ENCODE results near the gene ANKRD29.

- TF ChIP-seq CTCF (conservative IDR thresholded peaks at IDR 0.05; ENCODE audit: low read depth, low read length): no peak
- no peak for TF ChIP-seq USF2 (IDR thresholded peaks at IDR 0.05; ENCODE audit: low read depth, low read length)
- no peak for TF ChIP-seq RFX5 (IDR thresholded peaks at IDR 0.05; ENCODE audit: low read depth, low read length)
- no peak for TF ChIP-seq RAD21 (IDR thresholded peaks at IDR 0.05; ENCODE audit: low read length)
- TF ChIP-seq ELK1 (IDR thresholded peaks at IDR 0.05; ENCODE audit: borderline replicate concordance, low read depth, low read length): no peak
- no peak for TF ChIP-seq CEBPB (IDR thresholded peaks at IDR 0.05; ENCODE audit: low read depth, low read length)
- no peak for TF ChIP-seq MAZ (IDR thresholded peaks at IDR 0.05; ENCODE audit: borderline replicate concordance, low read depth, low read length)
Observed at GRCh38 chr18:23631312-23631711, 31.4 kb downstream of the ANKRD29 start.

All from IMR-90 (cell line).